Stomach (tissue), 4 donors: ENCODE results near the gene DPH7.

Experiments used
- CTCF ChIP-seq, 7 experiments: fragments of 450-650 bp in 4 of 7; fragments of 200-600 bp in 3 of 7; sonication (generic) in 3 of 7; IDR thresholded peaks; one replicate each; pipeline ENCODE4 v1.5.1; 2016 to 2019; ENCODE audit warnings: antibody characterized with exemption in 7 of 7, control low read depth in 2 of 7, mild to moderate bottlenecking in 1 of 7
- EP300 ChIP-seq: sonication (generic); formaldehyde crosslinking; IDR thresholded peaks from one replicate; pipeline ENCODE4 v1.6.1; 2017; ENCODE audit warnings: antibody characterized with exemption
- POLR2A ChIP-seq, 4 donors: fragments of 450-650 bp; IDR thresholded peaks; one replicate each; pipeline ENCODE4 v1.6.1; 2016; ENCODE audit warnings: antibody characterized with exemption in 4 of 4, control low read depth in 2 of 4, mild to moderate bottlenecking in 1 of 4, moderate library complexity in 1 of 4
- POLR2AphosphoS5 ChIP-seq, 3 donors: sonication (generic); formaldehyde crosslinking; IDR thresholded peaks; one replicate each; pipeline ENCODE4 v1.6.1; 2016; ENCODE audit warnings: antibody characterized with exemption in 3 of 3

DNA sequence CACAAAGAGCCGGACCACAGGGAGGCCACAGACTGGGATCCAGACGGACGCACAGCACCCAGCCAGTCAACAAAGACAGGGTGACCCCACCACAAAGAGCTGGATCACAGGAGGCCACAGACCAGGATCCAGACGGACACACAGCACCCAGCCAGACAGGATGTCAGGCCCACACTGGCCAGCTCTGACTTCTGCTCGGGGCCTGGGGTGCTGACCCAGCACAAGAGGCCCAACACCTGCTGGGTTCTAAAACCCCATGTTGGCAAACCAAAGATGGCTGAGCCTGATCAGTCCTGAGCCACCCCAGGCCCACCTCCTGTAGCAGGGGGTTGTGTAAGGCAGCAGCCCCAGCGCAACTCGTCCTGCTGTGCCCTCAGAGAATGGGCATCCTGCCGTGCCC lies 5.2 kb upstream of the DPH7 start:
- TF ChIP-seq EP300 (no peak), POLR2AphosphoS5 (IDR thresholded peaks at IDR 0.05) (no peak), CTCF (IDR thresholded peaks at IDR 0.05) (no peak), POLR2A (IDR thresholded peaks at IDR 0.05) (no peak)
